Activated CD4-positive, CD25-positive, alpha-beta regulatory T cell treated with anti-CD3 and anti-CD28 coated beads, Interleukin-2, amount 50 U/mL, for 24 hours (primary cell): ENCODE measurements around the gene FAM210A.
A peak's percentile ranks its signal among the peaks of the same experiment; 100 is the strongest.

Source experiments
- ATAC-seq, 2 donors: fragments of 150-1000 bp; cut with Tn5 transposase; one replicate each; pipeline ENCODE4 v1.10.0; 2021; ENCODE audit warnings: mild to moderate bottlenecking in 1 of 2, moderate library complexity in 1 of 2

FAM210A gene

DNA sequence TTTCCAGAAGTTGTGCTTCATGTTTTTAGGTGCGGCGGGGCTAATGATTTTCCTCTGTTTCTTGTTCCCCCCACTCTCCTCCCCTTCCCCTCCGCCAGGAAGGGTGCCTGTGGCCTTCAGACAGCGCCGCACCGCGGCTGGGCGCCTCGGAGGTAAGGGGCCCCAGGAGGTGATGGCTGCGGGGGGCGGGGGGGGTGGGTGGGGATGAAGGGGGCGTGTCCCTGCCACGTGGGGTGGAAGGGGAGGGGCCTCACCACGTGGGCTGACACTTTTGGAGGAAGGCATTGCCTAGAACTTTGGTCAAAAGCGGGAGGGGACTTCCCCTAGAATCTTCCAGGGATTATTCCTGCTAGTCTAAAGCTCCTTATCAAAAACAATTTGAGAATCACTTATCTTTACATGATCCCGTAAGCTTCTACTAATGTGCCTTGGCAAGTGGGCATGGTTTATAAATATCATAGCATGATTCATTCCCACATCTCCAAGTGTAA lies 83.1 kb downstream of the FAM210A start:
- no peak for ATAC-seq

- no peak for ATAC-seq
Measured at GRCh38 chr18:13642440-13642827, 83.9 kb downstream of the FAM210A start.

DNA sequence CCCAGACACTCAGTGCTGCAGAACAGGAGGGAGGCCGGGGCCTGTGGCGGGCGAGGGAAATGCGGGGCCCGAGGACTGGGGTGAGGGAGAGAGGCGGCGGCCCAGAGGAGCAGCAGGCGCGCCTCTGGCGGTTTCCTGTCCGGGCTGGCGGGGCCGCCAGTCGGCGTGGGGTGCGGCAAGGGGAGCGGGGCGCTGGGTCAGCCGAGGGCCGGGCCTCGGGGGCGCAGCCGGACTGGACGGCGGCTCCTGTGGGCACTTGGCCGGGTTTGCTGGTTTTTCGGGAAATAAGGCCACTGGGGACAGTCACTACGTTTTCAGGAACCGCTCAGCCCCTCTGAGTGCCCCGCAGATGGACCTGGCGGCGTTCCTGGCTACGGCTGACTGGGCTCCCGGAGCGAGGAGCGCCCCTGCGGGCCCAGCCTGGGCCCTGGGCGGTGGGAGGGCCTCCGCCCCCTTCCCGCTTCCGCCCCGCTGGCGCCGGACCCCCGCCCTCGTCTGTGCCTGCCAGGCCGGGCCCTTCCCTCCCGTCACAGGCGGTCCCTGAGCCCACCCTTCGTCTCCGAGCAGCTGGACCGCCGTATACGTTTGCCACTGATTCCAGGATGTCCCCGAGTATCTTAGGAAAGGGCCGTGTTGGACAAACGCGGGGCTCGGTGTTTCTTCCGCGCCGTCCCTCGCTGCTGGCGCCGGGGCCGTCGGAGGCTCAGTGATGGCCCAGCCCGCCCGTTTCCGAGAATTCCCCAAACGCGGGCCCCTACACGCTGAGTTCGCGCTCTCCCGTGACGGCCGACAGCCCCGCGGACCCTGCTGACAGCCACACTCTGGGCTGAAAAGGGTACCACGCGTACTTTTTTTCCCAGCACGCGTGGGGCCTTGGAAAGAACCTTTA lies 84.6 kb downstream of the FAM210A start:
- ATAC-seq: no peak

- ATAC-seq: no peak
Measured at GRCh38 chr18:13640266-13640860, 86.0 kb downstream of the FAM210A start.

- ATAC-seq: no peak
Measured at GRCh38 chr18:13638719-13639595, 87.4 kb downstream of the FAM210A start.

- no peak for ATAC-seq
Measured at GRCh38 chr18:13635046-13635445, 91.3 kb downstream of the FAM210A start.

DNA sequence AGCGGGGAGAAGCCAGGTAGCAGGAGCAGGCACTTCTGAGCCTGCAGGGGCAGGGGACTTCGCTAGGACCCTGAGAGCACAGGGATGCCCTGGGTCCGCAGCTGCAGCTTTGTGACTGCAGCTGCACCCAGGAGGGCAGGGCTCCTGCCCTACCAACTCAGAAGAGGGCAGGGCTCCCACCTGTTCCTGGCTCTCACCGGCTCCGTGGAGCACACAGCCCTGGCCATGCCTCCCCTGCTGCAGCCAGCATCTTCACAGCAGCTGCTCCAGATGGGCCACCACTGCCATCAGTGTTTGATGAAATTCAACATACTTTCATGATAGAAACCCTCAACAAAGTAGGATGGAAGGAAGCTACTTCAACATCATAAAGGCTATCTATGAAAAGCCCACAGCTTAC lies 92.7 kb downstream of the FAM210A start:
- no peak for ATAC-seq

DNA sequence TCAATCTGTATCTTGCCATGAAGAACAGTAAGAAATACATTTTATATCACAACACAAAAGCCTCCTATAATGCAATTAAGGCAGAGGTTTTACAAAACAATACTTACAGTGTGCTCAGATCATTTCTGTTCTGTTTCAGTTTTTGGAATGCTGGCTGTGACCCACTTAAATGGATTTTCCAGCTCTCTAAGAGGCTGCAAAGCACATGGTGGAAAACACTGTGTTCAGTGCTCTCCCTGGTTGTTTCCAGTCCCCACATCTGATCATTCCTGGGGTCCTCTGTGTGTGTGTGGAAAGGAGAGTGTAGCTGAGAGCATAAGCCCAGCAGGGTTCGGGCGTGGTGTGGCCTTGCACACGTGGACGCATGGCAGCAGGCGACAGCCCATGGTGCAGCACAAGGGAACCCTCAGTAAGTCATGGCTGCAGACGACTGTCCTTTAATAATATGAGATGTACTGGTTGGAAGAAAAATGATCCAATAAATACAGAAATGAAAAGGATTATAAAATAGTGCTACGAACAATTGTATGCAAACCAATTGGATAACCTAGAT lies 95.6 kb downstream of the FAM210A start:
- ATAC-seq: no peak

GRCh38 chr18:13629841-13630715 lies 96.3 kb downstream of the FAM210A start:
- peak; percentile 80 to 86 for ATAC-seq

- no peak for ATAC-seq
Measured at GRCh38 chr18:13628211-13628610, 98.1 kb downstream of the FAM210A start.

- no peak for ATAC-seq
Measured at GRCh38 chr18:13627639-13628038, 98.7 kb downstream of the FAM210A start.

DNA sequence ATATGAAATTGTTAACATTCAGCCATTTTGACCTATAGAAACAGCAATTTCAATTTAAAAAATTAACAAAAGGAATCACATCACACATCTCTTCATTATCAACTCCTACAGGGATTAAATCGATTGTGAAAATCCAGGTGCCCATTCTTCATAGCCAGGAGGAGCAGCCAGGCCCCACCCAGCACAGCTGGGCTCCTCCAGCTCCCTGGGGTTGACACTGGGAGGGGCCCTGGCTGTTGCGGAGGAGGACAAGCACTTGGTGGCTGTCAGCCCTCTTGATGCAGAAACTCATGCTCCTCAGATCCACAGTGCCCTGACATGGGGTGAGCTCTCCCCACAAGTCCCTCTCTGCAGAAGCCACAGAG lies 99.8 kb downstream of the FAM210A start:
- ATAC-seq: no peak

- no peak for ATAC-seq
Measured at GRCh38 chr18:13625843-13626543, 100.4 kb downstream of the FAM210A start.

GRCh38 chr18:13625355-13625754 lies 101.0 kb downstream of the FAM210A start:
- no peak for ATAC-seq

GRCh38 chr18:13624563-13625237 lies 101.7 kb downstream of the FAM210A start:
- ATAC-seq: no peak

- no peak for ATAC-seq
Measured at GRCh38 chr18:13623871-13624270, 102.5 kb downstream of the FAM210A start.

DNA sequence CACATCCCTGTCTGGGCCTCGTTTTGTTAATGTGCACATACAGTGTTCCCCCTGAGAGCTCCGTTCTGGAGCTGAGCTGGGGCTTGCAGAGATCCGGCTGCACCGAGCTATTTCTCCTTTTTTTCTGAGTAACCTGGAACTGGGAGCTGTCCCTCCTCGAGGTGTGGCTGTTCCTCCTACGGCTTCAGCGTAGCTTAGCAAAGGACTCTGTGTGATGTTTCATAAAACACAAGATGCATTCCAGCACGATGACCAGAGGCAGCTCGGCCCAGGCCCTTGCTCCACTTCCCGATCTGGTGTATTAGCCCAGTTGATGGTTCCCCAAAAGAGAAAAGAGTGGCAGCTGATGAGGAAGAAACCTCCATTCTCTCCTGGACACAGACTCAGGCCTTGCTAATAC lies 103.0 kb downstream of the FAM210A start:
- no peak for ATAC-seq

DNA sequence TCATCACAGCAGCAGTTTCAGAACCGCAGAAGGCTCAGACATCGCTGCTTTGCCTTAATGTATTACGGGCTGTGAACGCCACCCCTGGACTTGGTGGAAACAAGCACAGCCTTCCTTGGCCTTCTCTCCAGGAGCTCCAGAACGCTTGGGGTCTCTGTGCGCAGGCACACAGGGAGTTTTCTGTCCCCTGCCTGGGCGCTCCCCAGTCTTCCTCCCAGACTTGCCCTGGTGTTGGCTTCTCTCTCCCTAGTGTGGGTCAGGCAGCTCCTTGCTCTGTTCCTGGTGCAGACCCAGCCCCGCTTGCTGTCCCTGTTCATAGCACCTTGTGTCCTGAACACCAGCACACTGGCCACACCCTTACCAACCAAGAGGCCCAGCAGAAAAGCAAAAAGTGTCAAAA lies 103.6 kb downstream of the FAM210A start:
- ATAC-seq: no peak

- no peak for ATAC-seq
Measured at GRCh38 chr18:13621886-13622619, 104.3 kb downstream of the FAM210A start.

- no peak for ATAC-seq
Measured at GRCh38 chr18:13621446-13621849, 104.9 kb downstream of the FAM210A start.
